NT2/D1 (cell line): Measurements from ENCODE around the gene TMC4.

ENCODE experiments used
- YY1 ChIP-seq: IDR thresholded peaks from 2 replicates; pipeline ENCODE4 v1.6.1; 2011; ENCODE audit not compliant: insufficient read length, insufficient read depth
- ZNF274 ChIP-seq: IDR thresholded peaks from 2 replicates; pipeline ENCODE4 v1.6.1; 2011; ENCODE audit warnings: mild to moderate bottlenecking, low read depth, low read length

DNA sequence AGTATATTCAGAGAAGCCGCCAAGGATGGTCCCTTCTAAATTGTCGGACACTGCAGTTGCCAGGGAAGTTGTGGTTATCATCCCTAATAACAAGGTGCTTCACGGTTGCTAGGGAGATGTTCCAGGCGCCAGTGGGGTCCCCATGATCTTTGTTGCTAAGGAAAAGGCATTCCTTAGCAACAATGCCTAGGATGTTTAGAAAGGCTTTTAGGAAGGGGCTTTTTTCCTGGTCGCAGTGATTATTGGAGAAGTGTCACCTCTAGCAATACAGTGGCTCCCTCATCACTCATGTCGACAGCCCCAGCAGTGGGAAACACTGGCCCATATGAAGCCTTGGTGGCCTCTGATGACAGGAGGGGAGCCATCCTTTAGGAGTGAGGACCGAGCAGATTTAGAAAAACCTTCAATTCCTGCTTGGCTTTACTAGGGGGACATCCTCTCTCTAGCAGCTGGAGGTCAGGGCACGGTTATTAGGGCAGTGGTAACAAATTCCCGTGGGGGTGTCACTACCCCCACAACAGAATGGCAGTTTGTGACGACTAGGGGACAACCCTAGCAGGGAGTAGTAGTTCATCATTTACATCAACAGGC lies 6.4 kb upstream of the TMC4 start:
- TF ChIP-seq ZNF274 (no peak), YY1 (no peak)
